Activated T-cell treated with anti-CD3 and anti-CD28 coated beads, Interleukin-2, amount 50 U/mL, for 24 hours (primary cell): ENCODE data around the gene NEFH.

Source experiments
- DNase-seq: peaks from one replicate; pipeline ENCODE4 v3.0.0-alpha.2; 2020
- H3K27ac Mint-ChIP-seq: 2 replicates; pipeline ENCODE4 v1.8.0; 2020; ENCODE audit warnings: mild to moderate bottlenecking, mixed read lengths
- H3K27me3 Mint-ChIP-seq: 2 replicates; pipeline ENCODE4 v1.8.0; 2020; ENCODE audit warnings: mixed read lengths
- H3K36me3 Mint-ChIP-seq: 2 replicates; pipeline ENCODE4 v1.8.0; 2020; ENCODE audit warnings: low read depth, mixed read lengths
- H3K4me1 Mint-ChIP-seq: 2 replicates; pipeline ENCODE4 v1.8.0; 2020; ENCODE audit warnings: low read depth, mixed read lengths
- H3K4me3 Mint-ChIP-seq: 2 replicates; pipeline ENCODE4 v1.8.0; 2020; ENCODE audit warnings: mild to moderate bottlenecking, moderate library complexity, mixed read lengths
- H3K9me3 Mint-ChIP-seq: 2 replicates; pipeline ENCODE4 v1.8.0; 2020; ENCODE audit warnings: mixed read lengths

Gene NEFH

DNA sequence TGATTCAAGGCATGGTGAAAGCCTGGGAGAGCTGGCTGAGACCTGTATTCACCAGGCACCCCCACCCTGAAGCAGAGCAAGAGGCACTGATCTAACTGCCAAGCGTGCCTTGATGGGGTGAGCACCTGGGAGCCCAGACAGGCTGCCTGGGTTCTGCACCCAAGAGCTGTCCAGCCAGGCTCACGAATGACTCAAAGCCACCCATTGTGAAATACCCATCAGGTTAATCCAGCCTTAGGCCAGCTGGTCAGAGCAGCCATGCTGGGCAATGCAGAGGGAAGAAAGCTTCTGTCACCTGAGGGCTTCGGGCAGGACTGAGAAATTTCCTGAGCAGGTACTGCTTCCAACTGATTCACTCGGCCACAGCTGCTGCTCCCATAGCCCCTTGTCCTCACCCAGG, 51.4 kb downstream of the NEFH start:
- no peak overlapping the region for H3K4me3 Mint-ChIP-seq
- no peaks in the 10 kb centered on the region for H3K4me1 Mint-ChIP-seq
- no peak for DNase-seq
- no peak overlapping the region for H3K27ac Mint-ChIP-seq
- H3K27me3 Mint-ChIP-seq = no peaks in the 10 kb centered on the region
- H3K9me3 Mint-ChIP-seq = no peaks in the 10 kb centered on the region
- peaks cover 94% of the 10 kb centered on the region for H3K36me3 Mint-ChIP-seq

DNA sequence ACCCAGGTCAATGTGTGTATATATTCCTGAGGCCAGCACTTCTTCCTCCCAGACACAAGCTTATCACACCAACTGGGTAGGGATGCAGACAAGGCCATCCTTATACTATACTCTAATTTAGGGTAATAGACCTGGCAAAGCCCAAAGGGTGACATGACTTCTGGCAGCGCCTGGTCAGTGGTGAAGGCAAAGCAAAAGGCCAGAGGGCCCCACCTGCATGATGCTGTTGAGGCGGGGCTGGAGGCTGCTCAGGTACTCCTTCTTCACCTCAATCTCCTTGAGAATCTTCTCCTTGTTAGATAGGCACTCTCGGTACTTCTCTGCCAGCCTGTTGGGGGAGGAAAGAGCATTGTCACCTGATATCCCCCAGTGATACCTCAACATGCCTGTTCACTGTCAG, 56.4 kb downstream of the NEFH start:
- no peaks in the 10 kb centered on the region for H3K27me3 Mint-ChIP-seq
- no peak for DNase-seq
- H3K27ac Mint-ChIP-seq = no peak overlapping the region
- H3K9me3 Mint-ChIP-seq = no peaks in the 10 kb centered on the region
- peaks cover 91% of the 10 kb centered on the region for H3K36me3 Mint-ChIP-seq
- no peaks in the 10 kb centered on the region for H3K4me1 Mint-ChIP-seq
- no peak overlapping the region for H3K4me3 Mint-ChIP-seq

DNA sequence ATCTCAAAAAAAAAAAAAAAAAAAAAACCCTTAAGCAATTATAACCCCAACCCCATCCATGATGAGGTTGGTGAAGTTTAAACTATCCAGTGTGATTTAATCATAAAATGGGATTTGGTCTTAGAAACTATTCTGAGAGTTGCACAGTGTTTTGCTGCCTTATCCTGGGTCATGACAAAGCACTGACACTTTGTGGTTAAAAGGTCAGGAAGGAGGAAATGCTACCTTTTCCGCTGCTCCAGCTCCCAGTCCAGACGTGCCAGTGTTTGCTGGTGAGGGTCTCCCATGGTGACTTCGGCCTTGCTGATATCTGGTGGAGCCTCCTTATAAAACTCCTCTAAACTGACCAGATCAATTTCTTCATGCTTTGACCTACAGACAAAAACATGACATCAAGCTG, 59.1 kb downstream of the NEFH start:
- no peak for DNase-seq
- Mint-ChIP-seq H3K27me3 (no peaks in the 10 kb centered on the region), H3K9me3 (no peaks in the 10 kb centered on the region), H3K4me1 (no peaks in the 10 kb centered on the region), H3K4me3 (no peak overlapping the region), H3K27ac (no peak overlapping the region), H3K36me3 (peaks cover 92% of the 10 kb centered on the region)
